ENCODE data around the gene TMEM165.

The TMEM165 gene

DNA sequence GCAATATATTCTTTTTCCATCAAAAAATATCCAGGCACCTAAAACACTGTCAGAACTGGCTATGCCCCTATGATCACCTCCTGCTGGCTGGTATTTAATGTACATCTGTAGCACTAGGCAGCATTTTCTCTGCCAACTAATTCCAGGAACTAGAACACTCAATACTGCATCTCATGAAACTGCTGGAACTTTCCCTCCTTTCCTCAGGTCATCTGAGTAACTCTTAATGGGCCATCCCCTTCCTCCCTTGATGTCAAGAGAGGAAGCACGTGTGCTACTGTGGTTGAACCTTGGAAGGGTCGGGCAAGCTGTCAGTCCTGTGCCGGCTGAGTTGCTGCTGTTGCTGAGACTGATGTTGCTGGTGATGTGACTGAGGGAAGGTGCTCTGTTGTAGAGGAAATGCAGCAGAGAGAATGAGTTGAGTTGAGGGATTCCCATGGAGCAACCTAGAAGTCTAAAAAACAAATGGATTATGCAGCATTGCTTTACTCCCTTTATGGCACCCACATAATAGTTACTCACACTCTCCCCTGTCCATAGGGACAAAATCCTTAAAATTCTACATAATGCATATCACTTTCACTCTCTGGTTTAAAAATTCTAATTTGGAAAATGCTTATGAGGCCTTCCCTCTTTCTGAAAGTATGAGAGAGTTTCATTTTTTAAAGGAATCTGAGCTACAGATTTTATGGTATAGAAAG lies 39.5 kb downstream of the TMEM165 start:
- no peaks in the 10 kb centered on the region for H3K4me1 ChIP-seq (ENCODE audit: insufficient read depth, low read length, severe bottlenecking)
- H3K9me2 ChIP-seq (ENCODE audit: low read depth, low read length): no peaks in the 10 kb centered on the region
- no peak overlapping the region for H2AFZ ChIP-seq (ENCODE audit: low read length)
- H3K4me3 ChIP-seq (ENCODE audit: low read depth, low read length, poor library complexity, severe bottlenecking): no peak overlapping the region
- H3K27me3 ChIP-seq (ENCODE audit: insufficient read depth, low read length): no peaks in the 10 kb centered on the region
- H3F3A ChIP-seq (ENCODE audit: insufficient read depth, low read length): no peaks in the 10 kb centered on the region
- H4K20me1 ChIP-seq (ENCODE audit: insufficient read depth, low read length): no peaks in the 10 kb centered on the region
- TF ChIP-seq EZH2 (IDR thresholded peaks at IDR 0.05; ENCODE audit: borderline replicate concordance, low read length): no peak
- TF ChIP-seq, protein P1, sequence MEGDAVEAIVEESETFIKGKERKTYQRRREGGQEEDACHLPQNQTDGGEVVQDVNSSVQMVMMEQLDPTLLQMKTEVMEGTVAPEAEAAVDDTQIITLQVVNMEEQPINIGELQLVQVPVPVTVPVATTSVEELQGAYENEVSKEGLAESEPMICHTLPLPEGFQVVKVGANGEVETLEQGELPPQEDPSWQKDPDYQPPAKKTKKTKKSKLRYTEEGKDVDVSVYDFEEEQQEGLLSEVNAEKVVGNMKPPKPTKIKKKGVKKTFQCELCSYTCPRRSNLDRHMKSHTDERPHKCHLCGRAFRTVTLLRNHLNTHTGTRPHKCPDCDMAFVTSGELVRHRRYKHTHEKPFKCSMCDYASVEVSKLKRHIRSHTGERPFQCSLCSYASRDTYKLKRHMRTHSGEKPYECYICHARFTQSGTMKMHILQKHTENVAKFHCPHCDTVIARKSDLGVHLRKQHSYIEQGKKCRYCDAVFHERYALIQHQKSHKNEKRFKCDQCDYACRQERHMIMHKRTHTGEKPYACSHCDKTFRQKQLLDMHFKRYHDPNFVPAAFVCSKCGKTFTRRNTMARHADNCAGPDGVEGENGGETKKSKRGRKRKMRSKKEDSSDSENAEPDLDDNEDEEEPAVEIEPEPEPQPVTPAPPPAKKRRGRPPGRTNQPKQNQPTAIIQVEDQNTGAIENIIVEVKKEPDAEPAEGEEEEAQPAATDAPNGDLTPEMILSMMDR (IDR thresholded peaks at IDR 0.05; ENCODE audit: low read length): no peak; the same call in 1 of the 2 replicates
- H3K79me2 ChIP-seq (ENCODE audit: insufficient read depth, low read length): no peaks in the 10 kb centered on the region
- H3K36me3 ChIP-seq (ENCODE audit: insufficient read depth, low read length): peaks cover 52% of the 10 kb centered on the region; the same call in 1 of the 2 replicates
- no peak overlapping the region for H3K4me2 ChIP-seq (ENCODE audit: low read length)
- no peak overlapping the region for H3K27ac ChIP-seq (ENCODE audit: low read depth, low read length, poor library complexity, severe bottlenecking)
- no peak overlapping the region for H3K9ac ChIP-seq (ENCODE audit: low read length)
- no peaks in the 10 kb centered on the region for H3K9me3 ChIP-seq (ENCODE audit: low read length)

DNA sequence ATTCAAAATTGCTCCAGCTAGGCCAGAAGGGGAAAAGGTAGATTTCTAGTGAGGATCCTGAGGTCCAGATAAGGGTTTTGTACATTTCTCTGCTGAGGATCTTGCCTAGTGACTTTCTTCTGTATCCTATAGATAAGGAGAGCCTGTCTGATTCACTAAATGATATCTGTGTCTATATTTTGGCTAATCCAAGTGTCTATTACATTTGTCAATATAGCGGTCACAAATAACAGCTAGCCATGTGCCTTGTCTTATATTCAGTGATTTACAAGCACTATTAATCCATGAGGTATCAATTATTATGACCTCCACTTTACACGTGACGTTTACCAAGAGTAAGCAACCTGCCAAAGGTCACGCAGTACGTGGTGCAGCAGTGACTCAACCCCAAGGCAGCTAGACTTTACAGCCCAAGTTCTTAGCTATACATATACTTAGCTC lies 41.6 kb downstream of the TMEM165 start:
- H2AFZ ChIP-seq (ENCODE audit: low read length): no peak overlapping the region
- H3K36me3 ChIP-seq (ENCODE audit: insufficient read depth, low read length): peaks cover 39% of the 10 kb centered on the region; the same call in 1 of the 2 replicates
- H3K79me2 ChIP-seq (ENCODE audit: insufficient read depth, low read length): no peaks in the 10 kb centered on the region
- H3K27ac ChIP-seq (ENCODE audit: low read depth, low read length, poor library complexity, severe bottlenecking): no peak overlapping the region
- no peak overlapping the region for H3K4me3 ChIP-seq (ENCODE audit: low read depth, low read length, poor library complexity, severe bottlenecking)
- H3F3A ChIP-seq (ENCODE audit: insufficient read depth, low read length): no peaks in the 10 kb centered on the region
- H3K27me3 ChIP-seq (ENCODE audit: insufficient read depth, low read length): no peaks in the 10 kb centered on the region
- H3K9me2 ChIP-seq (ENCODE audit: low read depth, low read length): no peaks in the 10 kb centered on the region
- H3K4me2 ChIP-seq (ENCODE audit: low read length): no peak overlapping the region
- H3K9me3 ChIP-seq (ENCODE audit: low read length): no peaks in the 10 kb centered on the region
- H3K4me1 ChIP-seq (ENCODE audit: insufficient read depth, low read length, severe bottlenecking): no peaks in the 10 kb centered on the region
- no peak overlapping the region for H3K9ac ChIP-seq (ENCODE audit: low read length)
- TF ChIP-seq, protein P1 (IDR thresholded peaks at IDR 0.05; ENCODE audit: low read length): no peak
- TF ChIP-seq EZH2 (IDR thresholded peaks at IDR 0.05; ENCODE audit: borderline replicate concordance, low read length): no peak
- H4K20me1 ChIP-seq (ENCODE audit: insufficient read depth, low read length): no peaks in the 10 kb centered on the region

DNA sequence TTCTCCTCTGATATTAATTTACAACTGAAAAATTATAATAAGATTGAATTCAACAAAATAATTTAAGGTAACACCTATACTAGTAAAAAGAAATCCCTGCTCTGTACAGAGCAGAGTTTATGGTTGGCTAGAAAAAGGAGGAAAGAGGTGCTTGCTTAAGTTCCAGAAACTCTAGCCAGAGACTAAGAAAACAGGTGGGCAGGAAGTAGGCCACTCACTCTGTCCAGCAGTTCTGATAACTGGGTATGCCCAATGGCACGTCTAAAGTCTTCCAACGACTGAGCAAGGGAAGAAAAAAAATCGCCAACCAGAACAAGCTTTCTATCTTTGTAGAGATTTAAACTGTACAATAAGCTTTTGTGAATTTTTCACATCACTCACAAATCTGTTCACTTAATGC lies 42.1 kb downstream of the TMEM165 start:
- Histone ChIP-seq H3K79me2 (ENCODE audit: insufficient read depth, low read length) (no peaks in the 10 kb centered on the region), H3K9me3 (ENCODE audit: low read length) (no peaks in the 10 kb centered on the region), H3K27ac (ENCODE audit: low read depth, low read length, poor library complexity, severe bottlenecking) (no peak overlapping the region), H3K36me3 (ENCODE audit: insufficient read depth, low read length) (peaks cover 37% of the 10 kb centered on the region; the same call in 1 of the 2 replicates), H4K20me1 (ENCODE audit: insufficient read depth, low read length) (no peaks in the 10 kb centered on the region), H3K4me2 (ENCODE audit: low read length) (no peak overlapping the region), H3K4me3 (ENCODE audit: low read depth, low read length, poor library complexity, severe bottlenecking) (no peak overlapping the region), H3K9me2 (ENCODE audit: low read depth, low read length) (no peaks in the 10 kb centered on the region), H3F3A (ENCODE audit: insufficient read depth, low read length) (no peaks in the 10 kb centered on the region), H3K9ac (ENCODE audit: low read length) (no peak overlapping the region), H2AFZ (ENCODE audit: low read length) (no peak overlapping the region), H3K4me1 (ENCODE audit: insufficient read depth, low read length, severe bottlenecking) (no peaks in the 10 kb centered on the region), H3K27me3 (ENCODE audit: insufficient read depth, low read length) (no peaks in the 10 kb centered on the region)
- TF ChIP-seq, protein P1 (IDR thresholded peaks at IDR 0.05; ENCODE audit: low read length): no peak
- TF ChIP-seq EZH2 (IDR thresholded peaks at IDR 0.05; ENCODE audit: borderline replicate concordance, low read length): no peak
